HEK293 (cell line): ENCODE data around the gene TC2N.

ENCODE experiments used
- CTCF ChIA-PET: fragments of 350-600 bp; formaldehyde crosslinking; extraction: SDS; loops from one replicate; lab custom pipeline; 2021; ENCODE audit warnings: antibody characterized with exemption; lab: Yijun Ruan, JAX
- POLR2A ChIA-PET: fragments of 300-600 bp; formaldehyde crosslinking; extraction: SDS; loops from one replicate; lab custom pipeline; 2020; ENCODE audit warnings: antibody characterized with exemption, inconsistent platforms; lab: Yijun Ruan, JAX
- H3K27ac ChIP-seq: fragments of 200-500 bp; sonication (Bioruptor generic); 2 replicates; pipeline ENCODE4 v1.5.1; 2014; ENCODE audit warnings: low read depth, low read length, control low read depth, inconsistent platforms; ENCODE audit errors: extremely low read depth
- H3K36me3 ChIP-seq, 2 experiments: fragments of 200-500 bp in 1 of 2; sonication (Bioruptor generic) in 1 of 2; 1 replicate in 1 of 2; 2 replicates in 1 of 2; pipeline ENCODE4 v1.5.1; 2014 to 2017; ENCODE audit warnings: inconsistent platforms in 2 of 2, low read length in 2 of 2; ENCODE audit not compliant: control insufficient read depth in 2 of 2, insufficient read depth in 1 of 2
- H3K4me1 ChIP-seq: fragments of 200-500 bp; sonication (Bioruptor generic); 2 replicates; pipeline ENCODE4 v1.5.1; 2014; ENCODE audit warnings: mild to moderate bottlenecking, low read length, inconsistent platforms; ENCODE audit not compliant: control insufficient read depth, insufficient read depth
- H3K4me3 ChIP-seq: 2 replicates; pipeline ENCODE4 v1.5.1; 2011; ENCODE audit warnings: low read depth, mild to moderate bottlenecking, control low read depth, low read length, moderate library complexity
- H3K9me3 ChIP-seq: fragments of 200-500 bp; sonication (Bioruptor generic); 2 replicates; pipeline ENCODE4 v1.5.1; 2014; ENCODE audit warnings: low read depth, low read length, inconsistent platforms; ENCODE audit not compliant: control insufficient read depth, insufficient read depth
- GLI2 ChIP-seq: fragments of 450-650 bp; formaldehyde crosslinking; IDR thresholded peaks from 2 replicates; pipeline ENCODE4; 2017; ENCODE audit warnings: missing biosample characterization, missing genetic modification characterization, low read depth, borderline replicate concordance
- KLF10 ChIP-seq: fragments of 450-650 bp; IDR thresholded peaks from 2 replicates; pipeline ENCODE4 v1.5.1; 2018; ENCODE audit warnings: missing biosample characterization, mild to moderate bottlenecking, missing genetic modification characterization
- KLF16 ChIP-seq: fragments of 450-650 bp; formaldehyde crosslinking; IDR thresholded peaks from 2 replicates; pipeline ENCODE4 v1.5.1; 2017; ENCODE audit warnings: missing biosample characterization, missing genetic modification characterization
- PRDM2 ChIP-seq: fragments of 450-650 bp; formaldehyde crosslinking; IDR thresholded peaks from 2 replicates; pipeline ENCODE4 v1.5.1; 2016; ENCODE audit warnings: missing biosample characterization, missing genetic modification characterization, borderline replicate concordance
- REPIN1 ChIP-seq: fragments of 450-650 bp; formaldehyde crosslinking; IDR thresholded peaks from 2 replicates; pipeline ENCODE4 v1.5.1; 2017; ENCODE audit warnings: missing biosample characterization, missing genetic modification characterization, low read depth
- SCRT2 ChIP-seq: fragments of 450-650 bp; formaldehyde crosslinking; IDR thresholded peaks from 2 replicates; pipeline ENCODE4 v1.5.1; 2016; ENCODE audit warnings: missing biosample characterization, missing genetic modification characterization
- SP3 ChIP-seq: fragments of 450-650 bp; formaldehyde crosslinking; IDR thresholded peaks from 2 replicates; pipeline ENCODE4 v1.5.1; 2016; ENCODE audit warnings: missing biosample characterization, missing genetic modification characterization
- ZEB2 ChIP-seq: fragments of 450-650 bp; formaldehyde crosslinking; IDR thresholded peaks from 2 replicates; pipeline ENCODE4 v1.5.1; 2016; ENCODE audit warnings: missing biosample characterization, missing genetic modification characterization
- ZFHX2 ChIP-seq: fragments of 450-650 bp; formaldehyde crosslinking; conservative IDR thresholded peaks from 2 replicates; pipeline ENCODE4 v1.5.1; 2016; ENCODE audit warnings: missing biosample characterization, missing genetic modification characterization
- ZNF169 ChIP-seq: fragments of 450-650 bp; formaldehyde crosslinking; IDR thresholded peaks from 2 replicates; pipeline ENCODE4 v1.5.1; 2016; ENCODE audit warnings: missing biosample characterization, missing genetic modification characterization
- ZNF2 ChIP-seq: fragments of 450-650 bp; formaldehyde crosslinking; IDR thresholded peaks from 2 replicates; pipeline ENCODE4 v1.5.1; 2016; ENCODE audit warnings: missing biosample characterization, missing genetic modification characterization
- ZNF311 ChIP-seq: fragments of 450-650 bp; formaldehyde crosslinking; IDR thresholded peaks from 2 replicates; pipeline ENCODE4 v1.5.1; 2017; ENCODE audit warnings: missing biosample characterization, missing genetic modification characterization, borderline replicate concordance
- ZNF37A ChIP-seq: fragments of 450-650 bp; IDR thresholded peaks from 2 replicates; pipeline ENCODE4 v1.5.1; 2018; ENCODE audit warnings: missing biosample characterization, missing genetic modification characterization
- ZNF426 ChIP-seq: fragments of 450-650 bp; formaldehyde crosslinking; IDR thresholded peaks from 2 replicates; pipeline ENCODE4 v1.5.1; 2017; ENCODE audit warnings: missing biosample characterization, missing genetic modification characterization, mild to moderate bottlenecking, inconsistent platforms, moderate library complexity
- ZNF433 ChIP-seq: fragments of 450-650 bp; formaldehyde crosslinking; IDR thresholded peaks from 2 replicates; pipeline ENCODE4 v1.5.1; 2016; ENCODE audit warnings: missing biosample characterization, missing genetic modification characterization, low read depth
- ZNF544 ChIP-seq: fragments of 450-650 bp; formaldehyde crosslinking; IDR thresholded peaks from 2 replicates; pipeline ENCODE4 v1.5.0; 2017; ENCODE audit warnings: missing biosample characterization, missing genetic modification characterization
- ZNF610 ChIP-seq: fragments of 450-650 bp; formaldehyde crosslinking; IDR thresholded peaks from 2 replicates; pipeline ENCODE4 v1.5.1; 2016; ENCODE audit warnings: missing biosample characterization, missing genetic modification characterization, borderline replicate concordance
- ZNF626 ChIP-seq: fragments of 450-650 bp; sonication (Bioruptor Pico); formaldehyde crosslinking; IDR thresholded peaks from 2 replicates; pipeline ENCODE4 v1.5.1; 2018; ENCODE audit warnings: missing biosample characterization, missing genetic modification characterization, inconsistent platforms
- ZNF629 ChIP-seq: fragments of 450-650 bp; formaldehyde crosslinking; IDR thresholded peaks from 2 replicates; pipeline ENCODE4 v1.5.1; 2017; ENCODE audit warnings: missing biosample characterization, missing genetic modification characterization
- ZNF677 ChIP-seq: fragments of 450-650 bp; IDR thresholded peaks from 2 replicates; pipeline ENCODE4 v1.5.0; 2018; ENCODE audit warnings: missing biosample characterization, mild to moderate bottlenecking, missing genetic modification characterization, moderate library complexity
- ZNF707 ChIP-seq: fragments of 450-650 bp; formaldehyde crosslinking; IDR thresholded peaks from 2 replicates; pipeline ENCODE4 v1.5.1; 2016; ENCODE audit warnings: missing biosample characterization, missing genetic modification characterization
- ZSCAN30 ChIP-seq: fragments of 450-650 bp; IDR thresholded peaks from 2 replicates; pipeline ENCODE4 v1.5.1; 2018; ENCODE audit warnings: missing biosample characterization, mild to moderate bottlenecking, missing genetic modification characterization, moderate library complexity
- ZSCAN5A ChIP-seq: fragments of 450-650 bp; formaldehyde crosslinking; IDR thresholded peaks from 2 replicates; pipeline ENCODE4 v1.5.1; 2016; ENCODE audit warnings: missing biosample characterization, missing genetic modification characterization
- TF ChIP-seq, protein P1 (sequence below): fragments of 450-650 bp; formaldehyde crosslinking; IDR thresholded peaks from 2 replicates; pipeline ENCODE4 v1.5.1; 2016; ENCODE audit warnings: missing biosample characterization, missing genetic modification characterization
- TF ChIP-seq, protein P2 (sequence below): fragments of 450-650 bp; formaldehyde crosslinking; IDR thresholded peaks from 2 replicates; pipeline ENCODE4 v1.5.1; 2016; ENCODE audit warnings: missing biosample characterization, missing genetic modification characterization
- TF ChIP-seq, protein P3 (sequence below): fragments of 450-650 bp; formaldehyde crosslinking; IDR thresholded peaks from 2 replicates; pipeline ENCODE4 v1.5.1; 2016; ENCODE audit warnings: missing biosample characterization, missing genetic modification characterization, low read depth

TC2N gene

DNA sequence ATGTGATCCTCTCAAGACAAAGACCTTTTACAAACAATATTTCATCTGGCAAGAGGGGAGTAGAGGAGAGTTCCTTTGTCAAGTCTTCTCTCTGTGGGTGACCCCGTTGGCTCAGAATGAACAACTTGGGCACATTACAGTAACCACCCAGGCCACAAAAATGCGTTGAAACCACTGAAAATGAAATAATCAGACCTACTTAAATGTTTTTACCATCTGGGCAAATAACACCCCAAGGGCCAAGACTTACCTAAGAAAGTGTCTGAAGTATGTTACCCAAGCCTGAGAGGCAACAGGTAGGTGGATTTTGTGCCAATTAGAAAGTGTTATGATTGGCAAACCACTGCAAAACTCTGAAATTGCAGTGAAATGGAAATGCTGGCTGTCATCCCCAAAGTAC is 1.3 kb downstream of the TC2N start (continued):
- TF ChIP-seq, protein P1, sequence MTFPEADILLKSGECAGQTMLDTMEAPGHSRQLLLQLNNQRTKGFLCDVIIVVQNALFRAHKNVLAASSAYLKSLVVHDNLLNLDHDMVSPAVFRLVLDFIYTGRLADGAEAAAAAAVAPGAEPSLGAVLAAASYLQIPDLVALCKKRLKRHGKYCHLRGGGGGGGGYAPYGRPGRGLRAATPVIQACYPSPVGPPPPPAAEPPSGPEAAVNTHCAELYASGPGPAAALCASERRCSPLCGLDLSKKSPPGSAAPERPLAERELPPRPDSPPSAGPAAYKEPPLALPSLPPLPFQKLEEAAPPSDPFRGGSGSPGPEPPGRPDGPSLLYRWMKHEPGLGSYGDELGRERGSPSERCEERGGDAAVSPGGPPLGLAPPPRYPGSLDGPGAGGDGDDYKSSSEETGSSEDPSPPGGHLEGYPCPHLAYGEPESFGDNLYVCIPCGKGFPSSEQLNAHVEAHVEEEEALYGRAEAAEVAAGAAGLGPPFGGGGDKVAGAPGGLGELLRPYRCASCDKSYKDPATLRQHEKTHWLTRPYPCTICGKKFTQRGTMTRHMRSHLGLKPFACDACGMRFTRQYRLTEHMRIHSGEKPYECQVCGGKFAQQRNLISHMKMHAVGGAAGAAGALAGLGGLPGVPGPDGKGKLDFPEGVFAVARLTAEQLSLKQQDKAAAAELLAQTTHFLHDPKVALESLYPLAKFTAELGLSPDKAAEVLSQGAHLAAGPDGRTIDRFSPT (tag by site-specific recombination) = no peak
- TF ChIP-seq KLF16 (no peak), ZNF677 (tag by site-specific recombination) (no peak), ZNF544 (tag by site-specific recombination) (no peak), ZNF169 (tag by site-specific recombination) (no peak), ZSCAN5A (tag by site-specific recombination) (no peak), ZNF2 (tag by site-specific recombination) (no peak), ZNF707 (no peak), SCRT2 (tag by site-specific recombination) (peak; percentile 88)

GRCh38 chr14:91862417-91862816 is 4.9 kb downstream of the TC2N start:
- H3K4me3 ChIP-seq = no peak overlapping the region
- no peaks in the 10 kb centered on the region for H3K9me3 ChIP-seq
- no peaks in the 10 kb centered on the region for H3K36me3 ChIP-seq
- ChIA-PET POLR2A (no interaction called here), CTCF (interaction anchor here (0.6 kb wide), 1 partner anchor 27 kb away, joined by 4 read pairs; no protein-coding TSS in a partner anchor)
- no peak for TF ChIP-seq ZNF426 (tag by site-specific recombination)
- no peak for TF ChIP-seq ZNF311
- TF ChIP-seq ZNF629 = no peak
- TF ChIP-seq, protein P2, sequence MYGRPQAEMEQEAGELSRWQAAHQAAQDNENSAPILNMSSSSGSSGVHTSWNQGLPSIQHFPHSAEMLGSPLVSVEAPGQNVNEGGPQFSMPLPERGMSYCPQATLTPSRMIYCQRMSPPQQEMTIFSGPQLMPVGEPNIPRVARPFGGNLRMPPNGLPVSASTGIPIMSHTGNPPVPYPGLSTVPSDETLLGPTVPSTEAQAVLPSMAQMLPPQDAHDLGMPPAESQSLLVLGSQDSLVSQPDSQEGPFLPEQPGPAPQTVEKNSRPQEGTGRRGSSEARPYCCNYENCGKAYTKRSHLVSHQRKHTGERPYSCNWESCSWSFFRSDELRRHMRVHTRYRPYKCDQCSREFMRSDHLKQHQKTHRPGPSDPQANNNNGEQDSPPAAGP (tag by site-specific recombination) = no peak
- TF ChIP-seq ZNF610 (tag by site-specific recombination) = no peak
- TF ChIP-seq ZFHX2 (tag by site-specific recombination) = no peak
- TF ChIP-seq ZSCAN30 = no peak
- no peak for TF ChIP-seq GLI2 (tag by site-specific recombination)
- TF ChIP-seq ZNF626 = no peak
- no peak for TF ChIP-seq PRDM2
- TF ChIP-seq SP3 (tag by site-specific recombination) = no peak
- TF ChIP-seq ZEB2 (tag by site-specific recombination) = no peak
- TF ChIP-seq KLF10 = no peak
- TF ChIP-seq ZNF37A (tag by site-specific recombination) = no peak
- TF ChIP-seq, protein P3, sequence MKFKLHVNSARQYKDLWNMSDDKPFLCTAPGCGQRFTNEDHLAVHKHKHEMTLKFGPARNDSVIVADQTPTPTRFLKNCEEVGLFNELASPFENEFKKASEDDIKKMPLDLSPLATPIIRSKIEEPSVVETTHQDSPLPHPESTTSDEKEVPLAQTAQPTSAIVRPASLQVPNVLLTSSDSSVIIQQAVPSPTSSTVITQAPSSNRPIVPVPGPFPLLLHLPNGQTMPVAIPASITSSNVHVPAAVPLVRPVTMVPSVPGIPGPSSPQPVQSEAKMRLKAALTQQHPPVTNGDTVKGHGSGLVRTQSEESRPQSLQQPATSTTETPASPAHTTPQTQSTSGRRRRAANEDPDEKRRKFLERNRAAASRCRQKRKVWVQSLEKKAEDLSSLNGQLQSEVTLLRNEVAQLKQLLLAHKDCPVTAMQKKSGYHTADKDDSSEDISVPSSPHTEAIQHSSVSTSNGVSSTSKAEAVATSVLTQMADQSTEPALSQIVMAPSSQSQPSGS = no peak
- no peak for TF ChIP-seq REPIN1 (tag by site-specific recombination)
- TF ChIP-seq ZNF433 = no peak
- peaks cover 5% of the 10 kb centered on the region; the same call in 1 of the 2 replicates for H3K4me1 ChIP-seq
- H3K27ac ChIP-seq = no peak overlapping the region
